Islet of Langerhans (tissue), 1 donor: ENCODE measurements around the gene ZBED4.

Experiments used
- FAIRE-seq: peaks from one replicate; lab custom pipeline; 2011; peaks lifted over from hg19 to GRCh38; lab: Jason Lieb, UNC

Gene ZBED4

DNA sequence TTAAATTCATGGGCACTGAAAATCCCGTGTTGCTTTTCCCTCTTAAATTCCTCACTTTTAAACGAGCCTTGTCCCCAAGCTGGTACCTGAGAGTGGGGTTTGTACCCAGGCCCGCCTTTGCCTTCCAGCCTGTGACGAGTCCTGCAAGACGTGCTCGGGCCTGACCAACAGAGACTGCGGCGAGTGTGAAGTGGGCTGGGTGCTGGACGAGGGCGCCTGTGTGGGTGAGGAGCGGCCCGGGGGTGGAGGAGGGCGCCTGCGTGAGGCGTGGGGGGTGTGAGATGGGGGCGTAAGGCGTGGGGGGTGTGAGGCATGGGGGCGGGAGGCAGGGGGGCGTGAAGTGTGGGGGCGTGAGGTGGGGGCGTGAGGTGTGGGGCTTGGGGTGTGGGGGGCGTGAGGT is 68.8 kb downstream of the ZBED4 start:
- no peak for FAIRE-seq

GRCh38 chr22:49922926-49923325 is 69.3 kb downstream of the ZBED4 start:
- no peak for FAIRE-seq

DNA sequence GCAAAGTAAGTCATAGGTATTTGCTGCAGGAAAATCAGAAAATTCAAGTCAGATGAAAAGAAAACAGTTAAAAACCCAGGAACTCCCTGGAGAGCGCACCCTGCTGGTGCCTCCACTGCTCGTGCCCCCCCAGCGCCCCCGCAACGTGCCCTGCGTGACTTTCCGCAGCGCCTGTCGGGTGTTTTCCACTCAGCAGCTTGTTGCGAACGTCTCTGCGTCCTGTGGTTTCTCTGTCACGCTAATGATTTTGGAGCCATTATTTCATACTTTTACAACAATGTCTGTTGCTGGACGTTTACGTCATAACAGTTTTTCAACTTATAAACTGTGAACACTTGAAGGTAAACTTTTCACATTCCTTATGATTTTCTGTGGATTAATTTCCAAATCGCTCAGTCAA is 69.8 kb downstream of the ZBED4 start:
- no peak for FAIRE-seq

- FAIRE-seq = no peak
Observed at GRCh38 chr22:49924113-49924833, 70.6 kb downstream of the ZBED4 start.

- FAIRE-seq = no peak
Observed at GRCh38 chr22:49925525-49926128, 72.0 kb downstream of the ZBED4 start.

DNA sequence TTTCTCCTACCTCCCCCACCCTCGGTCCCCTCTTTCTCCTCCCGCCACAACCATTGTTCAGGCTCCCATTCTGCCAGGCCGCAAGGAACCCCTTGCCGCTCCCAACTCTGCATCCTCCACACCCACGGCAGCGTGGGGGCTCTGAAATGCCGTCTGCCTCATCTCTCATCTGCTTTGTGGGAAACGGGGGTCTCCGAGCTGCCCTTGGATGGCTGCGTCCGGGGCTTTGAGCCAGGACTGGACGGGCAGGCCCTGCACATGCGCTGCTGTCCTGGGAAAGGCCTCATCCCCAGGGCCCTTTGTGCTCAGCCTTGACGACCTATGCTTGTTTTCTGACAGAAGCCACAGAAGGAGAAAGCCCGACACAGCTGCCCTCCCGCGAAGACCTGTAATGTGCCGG is 73.3 kb downstream of the ZBED4 start:
- FAIRE-seq = no peak

DNA sequence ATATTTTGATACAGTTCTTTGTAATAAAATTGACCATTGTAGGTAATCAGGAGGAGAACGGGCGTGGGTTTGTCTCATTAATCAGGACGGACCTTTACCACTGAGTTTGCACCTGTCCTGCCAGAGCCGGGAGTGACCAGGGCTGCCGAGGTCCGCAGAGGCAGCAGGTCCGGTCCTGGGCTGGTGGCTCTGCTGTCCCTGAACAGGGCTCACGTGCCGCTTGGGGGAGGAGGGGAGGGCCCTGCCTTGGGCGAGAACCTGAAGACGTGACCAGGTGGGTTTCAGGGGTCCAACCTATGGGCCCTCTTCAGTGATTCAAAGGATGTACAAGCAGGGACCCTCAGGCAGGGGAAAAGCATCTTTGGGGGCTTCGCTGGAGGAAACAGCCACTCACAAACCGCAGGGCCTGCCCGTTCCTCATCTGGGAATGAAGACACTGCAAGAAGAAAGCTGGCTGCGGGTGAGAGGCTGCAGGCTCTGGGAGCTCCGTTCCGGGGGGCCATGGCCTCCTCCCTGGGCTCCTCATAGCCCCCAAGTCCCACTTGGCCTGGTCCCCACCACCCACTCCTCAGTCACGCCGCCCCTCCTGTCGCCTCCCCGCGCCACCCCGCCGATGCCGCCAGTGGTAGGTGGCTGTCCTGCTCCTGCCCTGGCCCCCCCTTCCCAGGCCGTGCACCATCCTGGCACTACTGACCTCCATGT is 74.0 kb downstream of the ZBED4 start:
- FAIRE-seq = no peak

DNA sequence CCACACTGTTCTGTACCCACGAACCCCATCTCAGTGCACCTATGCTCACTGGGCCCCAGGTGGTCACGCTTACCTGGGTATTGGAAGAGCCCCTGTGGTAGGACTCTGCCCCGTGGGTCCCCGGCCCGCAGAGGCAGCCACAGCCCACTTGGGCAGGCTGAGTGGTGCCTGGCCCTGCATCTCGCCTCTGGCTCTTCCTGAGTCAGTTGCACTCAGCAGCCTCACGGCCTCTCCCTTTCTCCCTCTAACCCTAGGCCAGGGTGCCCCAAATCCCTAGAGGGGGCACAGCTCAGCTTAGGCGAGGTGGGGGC is 74.5 kb downstream of the ZBED4 start:
- no peak for FAIRE-seq

DNA sequence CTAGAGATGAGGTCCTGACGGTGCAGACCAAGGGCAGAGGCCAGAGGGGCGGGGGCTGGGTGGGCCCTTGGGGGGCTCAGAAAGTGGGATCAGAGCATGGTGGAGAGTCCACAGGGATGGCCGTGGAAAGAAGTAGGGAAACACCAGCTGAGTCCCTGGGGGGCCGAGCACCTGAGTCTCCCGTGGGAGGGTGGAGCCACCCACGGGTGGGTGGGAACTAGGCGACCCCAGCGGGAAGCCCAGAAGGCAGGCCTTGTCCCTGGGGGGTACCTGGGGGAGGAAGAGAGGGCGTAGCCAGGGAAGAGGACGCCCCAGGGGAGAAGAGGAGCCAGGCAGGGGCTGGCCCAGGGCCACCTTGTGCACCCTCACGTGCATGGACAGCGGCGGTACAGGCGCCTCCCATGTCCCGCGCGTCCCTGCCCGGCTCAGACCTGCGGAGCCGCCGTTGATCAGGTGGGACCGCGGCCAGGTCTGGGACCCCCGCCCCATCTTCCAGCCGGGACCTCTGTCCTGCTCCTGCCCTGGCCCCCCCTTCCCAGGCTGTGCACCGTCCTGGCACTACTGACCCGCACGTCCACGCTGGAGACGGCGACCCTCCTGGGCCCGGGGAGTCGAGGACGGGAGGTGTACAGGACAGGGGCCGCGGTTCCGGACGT is 75.0 kb downstream of the ZBED4 start:
- no peak for FAIRE-seq

GRCh38 chr22:49929211-49929979 is 75.8 kb downstream of the ZBED4 start:
- FAIRE-seq = no peak

DNA sequence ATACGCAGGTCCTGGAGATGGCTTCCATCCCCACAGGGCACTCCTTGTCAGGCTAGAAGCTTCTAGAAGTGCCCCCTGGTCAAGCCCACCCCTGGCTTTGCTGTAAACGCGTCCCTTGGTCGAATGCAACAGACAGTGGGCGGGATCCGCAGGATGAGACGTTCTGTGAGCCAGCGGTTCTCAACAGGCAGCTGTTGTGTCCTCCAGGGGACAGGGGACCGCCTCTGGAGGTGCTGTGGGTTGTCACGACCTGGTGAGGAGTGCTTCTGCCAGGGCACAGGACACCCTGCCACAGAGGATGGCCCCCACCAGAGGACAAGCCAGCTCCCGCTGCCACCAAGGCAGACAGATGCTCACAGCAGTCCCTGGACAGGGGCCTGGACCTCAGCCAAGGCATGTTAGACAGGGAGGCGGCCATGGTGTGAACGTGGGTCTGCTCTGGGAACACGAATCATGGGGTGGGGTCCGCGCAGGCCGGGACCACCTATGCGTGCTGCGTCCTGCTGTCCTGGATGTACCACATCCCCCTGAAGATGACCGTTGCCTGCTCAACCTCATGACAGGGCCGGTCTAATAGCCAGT is 76.4 kb downstream of the ZBED4 start:
- FAIRE-seq = no peak

DNA sequence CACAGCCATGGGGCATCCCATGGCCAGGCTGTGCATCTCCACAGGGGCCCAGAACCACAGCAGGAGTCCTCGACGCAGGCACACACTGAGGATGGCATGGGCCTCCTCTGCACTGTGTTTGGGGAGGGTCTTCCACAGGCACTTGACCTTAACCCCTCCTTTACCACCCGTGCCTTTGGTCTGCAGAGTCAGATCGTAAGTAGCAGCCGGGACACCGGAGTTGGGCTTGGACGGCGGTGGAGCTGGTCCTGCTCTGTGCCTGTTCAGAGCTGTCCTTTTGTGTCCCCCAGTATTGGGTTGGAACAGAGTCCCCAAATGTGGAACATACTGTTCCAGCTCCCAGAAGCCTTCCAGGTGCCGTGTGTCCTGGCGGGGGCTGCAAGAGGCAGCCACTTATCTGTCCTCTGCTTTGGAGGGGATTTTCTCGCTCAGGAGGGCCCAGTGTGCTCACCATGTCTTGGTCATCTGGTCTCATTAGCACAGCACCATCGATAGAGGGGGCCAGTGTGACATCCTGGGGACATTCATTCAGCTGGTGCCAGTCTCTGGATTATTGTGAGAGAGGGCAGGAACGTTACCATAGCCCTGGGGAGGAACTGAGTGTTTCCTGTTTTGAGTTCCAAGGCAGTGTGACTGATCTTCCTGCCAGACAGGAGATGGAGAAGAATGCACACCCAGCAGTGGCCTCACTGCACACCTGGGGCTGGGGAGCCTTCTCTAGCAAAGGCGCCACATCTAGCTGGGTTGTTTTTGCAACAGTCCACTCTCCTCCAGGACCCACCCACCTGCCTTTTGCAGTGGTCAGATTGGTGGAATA is 77.2 kb downstream of the ZBED4 start:
- no peak for FAIRE-seq

DNA sequence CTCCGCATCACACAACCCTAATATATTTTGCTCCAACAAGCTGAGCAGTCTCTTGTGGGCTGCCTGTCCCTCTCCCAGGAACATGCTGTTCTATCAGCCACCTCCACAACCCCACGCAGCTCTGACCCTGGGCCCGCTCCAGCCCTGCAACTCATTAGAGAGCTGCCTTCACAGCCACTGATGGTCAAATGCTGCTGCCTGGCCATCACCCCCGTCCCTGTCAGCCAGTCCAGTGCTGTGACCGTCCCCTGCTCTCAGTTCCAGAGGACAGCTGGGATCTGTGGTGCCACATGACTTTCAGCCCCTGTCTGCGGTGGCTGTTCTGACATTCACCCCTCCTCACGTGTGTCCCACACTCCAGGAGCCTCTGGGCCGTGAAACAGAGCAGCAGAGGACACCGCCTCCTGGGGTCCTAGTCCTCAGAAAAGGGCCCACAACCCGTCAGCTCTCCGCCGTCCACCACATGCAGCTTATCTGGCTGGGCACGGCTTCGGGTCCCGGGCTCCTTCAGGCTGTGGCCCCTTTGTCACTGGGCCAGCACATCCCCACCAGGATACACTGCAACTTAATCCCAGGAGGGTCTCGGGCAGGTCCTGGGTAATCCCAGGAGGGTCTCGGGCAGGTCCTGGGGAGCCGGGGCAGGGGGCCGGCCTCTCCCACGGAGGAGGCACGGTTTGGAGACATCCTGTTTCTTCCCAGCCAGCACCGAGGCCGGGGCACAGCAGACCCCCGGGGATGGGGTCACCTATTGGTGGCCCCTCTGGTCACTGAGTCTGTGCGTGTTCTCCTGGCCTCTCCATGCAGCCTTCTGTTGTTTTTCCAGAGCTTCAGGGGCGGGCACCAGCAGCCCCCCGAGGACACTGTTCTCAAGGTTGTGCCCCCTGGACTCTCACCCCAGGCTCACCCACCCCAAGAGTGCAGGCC is 79.9 kb downstream of the ZBED4 start:
- FAIRE-seq = no peak

DNA sequence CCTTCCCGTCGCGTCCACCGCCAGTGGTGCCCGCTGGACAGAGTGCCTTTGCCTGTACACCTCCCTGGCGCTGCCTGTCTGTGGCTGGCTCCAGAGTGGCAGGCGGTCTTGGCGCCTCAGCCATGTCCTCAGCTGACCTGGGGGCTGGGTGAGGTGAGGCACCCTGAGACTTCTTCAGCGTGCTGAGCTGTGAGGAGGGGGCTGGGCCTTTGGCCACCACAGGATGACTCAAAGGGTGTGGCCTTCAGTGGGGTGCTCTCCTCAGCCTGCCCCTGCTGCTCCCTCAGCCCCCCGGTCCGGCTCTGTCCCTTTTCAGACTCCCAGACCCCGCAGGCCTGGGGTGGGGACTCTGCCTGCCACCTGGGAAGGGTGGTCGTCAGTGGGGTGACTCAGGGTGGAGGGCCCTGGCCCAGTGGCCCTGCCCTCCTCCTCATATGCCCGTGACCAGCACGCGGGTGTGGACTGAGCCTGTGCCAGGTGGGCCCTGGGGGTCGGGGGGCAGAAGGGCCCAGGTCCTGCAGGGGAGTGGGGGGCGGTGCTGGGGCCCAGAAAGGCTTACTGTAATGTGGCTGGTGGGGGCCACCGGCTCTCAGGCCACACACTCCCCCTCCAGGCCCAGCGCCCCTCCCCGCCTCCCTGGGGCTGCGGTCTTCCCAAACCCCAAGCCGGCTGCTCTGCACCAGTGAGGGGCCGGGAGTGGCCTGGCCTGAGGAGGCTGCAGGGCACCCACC is 80.7 kb downstream of the ZBED4 start:
- no peak for FAIRE-seq

DNA sequence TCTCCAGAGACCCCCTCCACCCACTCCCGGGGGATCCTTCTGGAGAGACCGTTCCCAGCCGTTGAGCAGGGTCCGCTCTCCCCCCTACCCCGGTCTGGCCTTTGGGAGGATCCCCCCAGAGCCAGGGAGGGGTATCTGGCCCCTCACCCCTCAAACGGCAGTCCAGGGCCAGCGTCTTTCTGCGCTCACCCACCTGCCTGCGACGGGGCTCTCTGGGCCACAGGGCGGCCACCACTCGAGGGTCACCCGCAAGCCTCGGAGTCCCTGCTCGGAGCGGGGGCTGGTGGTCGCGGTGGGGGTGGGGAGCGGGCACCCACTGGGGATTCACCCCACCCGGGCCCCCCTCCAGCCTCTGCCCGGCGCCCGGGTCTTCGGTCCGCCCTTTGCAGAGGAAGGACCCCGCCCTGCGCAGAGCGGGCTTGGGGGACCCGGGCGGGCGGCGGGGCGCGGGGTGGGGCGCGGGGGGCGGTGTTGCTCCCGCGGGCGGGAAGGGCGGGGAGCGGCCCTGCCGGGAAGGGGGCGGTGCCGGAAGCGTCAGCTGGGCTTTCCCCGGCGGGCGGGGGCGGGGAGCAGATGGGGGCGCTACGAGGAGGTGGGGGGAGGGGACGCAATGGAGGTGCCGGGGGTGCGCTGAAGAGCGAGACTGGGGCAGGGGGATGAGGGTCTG is 81.4 kb downstream of the ZBED4 start:
- no peak for FAIRE-seq

GRCh38 chr22:49935561-49935960 is 81.9 kb downstream of the ZBED4 start:
- FAIRE-seq = no peak

- FAIRE-seq = no peak
Observed at GRCh38 chr22:49936018-49936972, 82.7 kb downstream of the ZBED4 start.
